Endothelial cell of umbilical vein (primary cell): Measurements from ENCODE around the gene BABAM1. TPM values are rescaled to one million over a fixed set of nuclear protein-coding genes. Genes with fewer than 3 reads are reported as not detected.

Experiments
- BruUV-seq: library from RNA; stranded (reverse); fragments of 400-500 nt; replicated peaks from 2 replicates; lab custom pipeline; 2021; lab: Mats Ljungman, UMichigan
- CTCF ChIA-PET: fragments of 300-600, 350-600 bp; sonication (Branson Sonifier 250); formaldehyde crosslinking; loops from one replicate; lab custom pipeline; 2021; ENCODE audit warnings: antibody characterized with exemption, inconsistent platforms; lab: Charles Lee
- POLR2A ChIA-PET: fragments of 300-600, 350-600 bp; sonication (Branson Sonifier 250); formaldehyde crosslinking; loops from one replicate; lab custom pipeline; 2021; ENCODE audit warnings: antibody characterized with exemption, inconsistent platforms; lab: Charles Lee
- DNase-seq: peaks from one replicate; pipeline ENCODE4 v3.0.0-alpha.2; 2011; ENCODE audit warnings: low read depth, low spot score
- FAIRE-seq: peaks from 2 replicates; lab custom pipeline; 2011; peaks lifted over from hg19 to GRCh38; lab: Jason Lieb, UNC
- H2AFZ ChIP-seq: 2 replicates; pipeline ENCODE4 v1.6.0; 2012; ENCODE audit warnings: low read depth, low read length, control low read depth, inconsistent platforms
- H3K27ac ChIP-seq: 2 replicates; pipeline ENCODE4 v1.5.1; 2011; ENCODE audit warnings: low read depth, mild to moderate bottlenecking, control low read depth, low read length, moderate library complexity; ENCODE audit not compliant: insufficient read depth
- H3K27me3 ChIP-seq, 2 experiments: 2 replicates each; pipeline versions ENCODE4 v1.6.0 to v1.6.1; 2011; ENCODE audit warnings: low read length in 2 of 2, mixed read lengths in 1 of 2; ENCODE audit not compliant: control insufficient read depth in 2 of 2, insufficient read depth in 2 of 2
- H3K36me3 ChIP-seq, 2 experiments: 2 replicates in 1 of 2; 3 replicates in 1 of 2; pipeline ENCODE4 v1.5.1; 2011; ENCODE audit warnings: low read length in 2 of 2, mild to moderate bottlenecking in 1 of 2, moderate library complexity in 1 of 2; ENCODE audit not compliant: control insufficient read depth in 2 of 2, insufficient read depth in 2 of 2; ENCODE audit errors: extremely low read depth in 1 of 2
- H3K4me1 ChIP-seq: 3 replicates; pipeline ENCODE4 v1.5.1; 2011; ENCODE audit warnings: mild to moderate bottlenecking, low read length; ENCODE audit not compliant: control insufficient read depth, insufficient read depth; ENCODE audit errors: extremely low read depth
- H3K4me2 ChIP-seq: 2 replicates; pipeline ENCODE4 v1.6.1; 2011; ENCODE audit warnings: low read length, control low read depth, mixed read lengths; ENCODE audit not compliant: insufficient read depth
- H3K4me3 ChIP-seq, 3 experiments: fragments of 200-600 bp in 1 of 3; sonication (generic), shearing (Covaris generic) in 1 of 3; replicated peaks in 1 of 3; 2 replicates each; pipeline ENCODE4 v1.5.1; 2011 to 2016; ENCODE audit warnings: control low read depth in 3 of 3, low read length in 3 of 3, mild to moderate bottlenecking in 2 of 3, inconsistent platforms in 1 of 3, low read depth in 1 of 3, moderate library complexity in 1 of 3; ENCODE audit not compliant: insufficient read depth in 1 of 3
- H3K79me2 ChIP-seq: 2 replicates; pipeline ENCODE4 v1.6.0; 2012; ENCODE audit warnings: low read length, inconsistent platforms; ENCODE audit not compliant: control insufficient read depth, insufficient read depth
- H3K9ac ChIP-seq: replicated peaks from 2 replicates; pipeline ENCODE3; 2011; ENCODE audit warnings: low read length, control low read depth; ENCODE audit not compliant: insufficient read depth; ENCODE audit errors: extremely low read depth
- H3K9me1 ChIP-seq: replicated peaks from 3 replicates; pipeline ENCODE4 v1.6.0; 2011; ENCODE audit warnings: mild to moderate bottlenecking, low read length; ENCODE audit not compliant: control insufficient read depth, insufficient read depth; ENCODE audit errors: extremely low read depth
- H3K9me3 ChIP-seq: replicated peaks from 2 replicates; pipeline ENCODE4 v1.5.1; 2012; ENCODE audit warnings: low read length, inconsistent platforms; ENCODE audit not compliant: control insufficient read depth, insufficient read depth
- H4K20me1 ChIP-seq: replicated peaks from 2 replicates; pipeline ENCODE3; 2011; ENCODE audit warnings: mild to moderate bottlenecking, low read length; ENCODE audit not compliant: control insufficient read depth, insufficient read depth; ENCODE audit errors: extremely low read depth
- CTCF ChIP-seq, 2 donors: IDR thresholded peaks; 1 replicate in 1 of 2; 2 replicates in 1 of 2; pipeline ENCODE4 v1.5.1; 2011; ENCODE audit warnings: low read length in 2 of 2, mild to moderate bottlenecking in 2 of 2, moderate library complexity in 2 of 2, control low read depth in 1 of 2, inconsistent platforms in 1 of 2, low read depth in 1 of 2; ENCODE audit not compliant: insufficient read depth in 1 of 2; ENCODE audit errors: extremely low read depth in 1 of 2
- EZH2 ChIP-seq: IDR thresholded peaks from 2 replicates; pipeline ENCODE4 v1.6.1; 2012; ENCODE audit warnings: borderline replicate concordance, low read depth, mild to moderate bottlenecking, moderate library complexity, low read length, inconsistent platforms; ENCODE audit not compliant: severe bottlenecking
- FOS ChIP-seq: IDR thresholded peaks from 2 replicates; pipeline ENCODE4 v1.6.1; 2011; ENCODE audit warnings: mild to moderate bottlenecking, low read length, moderate library complexity, borderline replicate concordance; ENCODE audit not compliant: insufficient read depth
- GATA2 ChIP-seq: IDR thresholded peaks from 2 replicates; pipeline ENCODE4 v1.7.0; 2011; ENCODE audit warnings: low read depth, mild to moderate bottlenecking, moderate library complexity, mixed read lengths, low read length; ENCODE audit not compliant: insufficient read length, insufficient read depth
- JUN ChIP-seq: IDR thresholded peaks from 2 replicates; pipeline ENCODE4 v1.6.1; 2011; ENCODE audit warnings: borderline replicate concordance, low read depth; ENCODE audit not compliant: insufficient read length, insufficient read depth
- MAX ChIP-seq: IDR thresholded peaks from 2 replicates; pipeline ENCODE4 v1.6.1; 2011; ENCODE audit not compliant: insufficient read depth, insufficient read length
- POLR2AphosphoS5 ChIP-seq: IDR thresholded peaks from 2 replicates; pipeline ENCODE4 v1.6.1; 2012; ENCODE audit warnings: low read depth, mild to moderate bottlenecking, control low read depth, low read length, moderate library complexity; ENCODE audit not compliant: insufficient read depth
- dilution Hi-C: fragments of 300-500 bp; cut with MboI; formaldehyde crosslinking; loops from one replicate; pipeline ENCODE4 v1.15.0; 2019; ENCODE audit warnings: low sequenced_read_pairs; ENCODE audit not compliant: extremely low pct_ligation_motif_present
- intact Hi-C: fragments of 100-400 bp; cut with micrococcal nuclease; formaldehyde crosslinking; loops from one replicate; pipeline ENCODE4 v1.10.0; 2022
- polyA plus RNA-seq, 4 experiments: library from polyadenylated mRNA; depleted of rRNA in 3 of 4; stranded (reverse) in 3 of 4; unstranded in 1 of 4; fragments of >200 nt; gene quantifications; 2 replicates each; pipeline versions ENCODE4 v1.2.1 to v1.2.3, GENCODE V29; 2011 to 2012; ENCODE audit warnings: missing spikeins in 1 of 4
- total RNA-seq: library from RNA; stranded (reverse); gene quantifications from 2 replicates; pipeline ENCODE4 v1.2.3, GENCODE V29; 2021

BABAM1 gene
- total and polyA plus RNA-seq, 2 donors (not counting 3 experiments of a cell fraction or from before 2014, with no cell fraction given), result 118 to 140 TPM

- no peaks in the 10 kb centered on the region for H3K9me1 ChIP-seq
- FAIRE-seq (no peak), DNase-seq (peak; percentile 35)
- no peak overlapping the region for H3K27ac ChIP-seq
- H3K9ac ChIP-seq, result no peak overlapping the region
- TF ChIP-seq FOS (peak; percentile 48), MAX (no peak), POLR2AphosphoS5 (no peak), GATA2 (no peak), EZH2 (no peak), JUN (peak; percentile 45), CTCF (IDR thresholded peaks at IDR 0.05; ENCODE audit: extremely low read depth in 1 of 2, insufficient read depth in 1 of 2, low read depth in 1 of 2, low read length in 2 of 2) (no peak)
- no peak overlapping the region for H2AFZ ChIP-seq
- dilution Hi-C loops, result no loop called here
- ChIA-PET CTCF (interaction anchor here (0.7 to 1.2 kb wide), 2 partner anchors 62 to 152 kb away, joined by 3 to 4 read pairs; no protein-coding TSS in a partner anchor), POLR2A (interaction anchor here (0.7 kb wide), 1 partner anchor 197 kb away, joined by 4 read pairs; no protein-coding TSS in a partner anchor)
- no peaks in the 10 kb centered on the region for H4K20me1 ChIP-seq
- no peaks in the 10 kb centered on the region for H3K27me3 ChIP-seq
- no peak overlapping the region for H3K4me3 ChIP-seq
- H3K9me3 ChIP-seq, result no peaks in the 10 kb centered on the region
- H3K4me2 ChIP-seq, result no peak overlapping the region
- H3K79me2 ChIP-seq, result no peaks in the 10 kb centered on the region
- H3K4me1 ChIP-seq, result no peaks in the 10 kb centered on the region
- intact Hi-C loops, result no loop called here
- H3K36me3 ChIP-seq, result peaks cover 0 to 2% of the 10 kb centered on the region in 2 experiments
- BruUV-seq, result no TSS peak
These were observed 47.0 kb upstream of the BABAM1 start for GRCh38 chr19:17220207-17220758.
